Small intestine (tissue), 7 donors: ENCODE data around the gene PRRG1. TPM values are rescaled to one million over a fixed set of nuclear protein-coding genes. Genes with fewer than 3 reads are reported as not detected.

Experiments
- DNase-seq, 2 donors: peaks; one replicate each; pipeline versions ENCODE4 v3.0.0 to v3.0.0-alpha.2; 2013
- FAIRE-seq: peaks from 2 replicates; lab custom pipeline; 2012; peaks lifted over from hg19 to GRCh38; lab: Jason Lieb, UNC
- H3K27ac ChIP-seq, 3 donors: one replicate each; pipeline ENCODE4 v1.5.1; 2013; ENCODE audit warnings: low read length in 2 of 3, mild to moderate bottlenecking in 2 of 3, control low read depth in 1 of 3, inconsistent platforms in 1 of 3, low read depth in 1 of 3, moderate library complexity in 1 of 3
- H3K27me3 ChIP-seq, 3 donors: one replicate each; pipeline ENCODE4 v1.6.1; 2013; ENCODE audit warnings: low read length in 3 of 3, inconsistent platforms in 1 of 3; ENCODE audit not compliant: control insufficient read depth in 3 of 3, insufficient read depth in 3 of 3
- H3K36me3 ChIP-seq, 3 donors: one replicate each; pipeline ENCODE4 v1.6.1; 2013; ENCODE audit warnings: low read length in 3 of 3, inconsistent platforms in 1 of 3, low read depth in 1 of 3, mild to moderate bottlenecking in 1 of 3, moderate library complexity in 1 of 3; ENCODE audit not compliant: control insufficient read depth in 3 of 3, insufficient read depth in 2 of 3
- H3K4me1 ChIP-seq, 3 donors: one replicate each; pipeline ENCODE4 v1.6.1; 2013; ENCODE audit warnings: low read length in 2 of 3, inconsistent platforms in 1 of 3, low read depth in 1 of 3, mild to moderate bottlenecking in 1 of 3, moderate library complexity in 1 of 3; ENCODE audit not compliant: control insufficient read depth in 3 of 3, insufficient read depth in 2 of 3
- H3K4me3 ChIP-seq, 3 donors: one replicate each; pipeline ENCODE4 v1.5.1; 2013; ENCODE audit warnings: low read length in 3 of 3, control low read depth in 1 of 3, inconsistent platforms in 1 of 3, low read depth in 1 of 3, mild to moderate bottlenecking in 1 of 3, moderate library complexity in 1 of 3
- H3K9me3 ChIP-seq, 2 donors: one replicate each; pipeline ENCODE4 v1.6.1; 2013; ENCODE audit warnings: low read depth in 1 of 2, low read length in 1 of 2; ENCODE audit not compliant: control insufficient read depth in 2 of 2, insufficient read depth in 1 of 2
- WGBS, 3 donors: extraction: QIAGEN DNeasy Blood & Tissue Kit; methylation state at CpG; one replicate each; pipeline ENCODE4 v1.1.7; 2013; 5-methylcytosine and 5-hydroxymethylcytosine counted together
- polyA plus RNA-seq, 4 donors: library from polyadenylated mRNA; stranded (reverse) in 3 of 4; unstranded in 1 of 4; fragments of 200-250 nt in 3 of 4; fragments of 120-200 nt in 1 of 4; gene quantifications; one replicate each; pipeline versions ENCODE4 v1.2.1 to v1.2.3, GENCODE V29; 2013
- donor health status: healthy with polysubstance abuse.
- donor health status: control.
- donor health status: control.
- donor health status: Bipolar disorder and iron deficiency.
- donor health status: healthy.

The PRRG1 gene
- polyA plus RNA-seq, 4 donors: 1.6 to 5.8 (median 2.9) TPM

DNA sequence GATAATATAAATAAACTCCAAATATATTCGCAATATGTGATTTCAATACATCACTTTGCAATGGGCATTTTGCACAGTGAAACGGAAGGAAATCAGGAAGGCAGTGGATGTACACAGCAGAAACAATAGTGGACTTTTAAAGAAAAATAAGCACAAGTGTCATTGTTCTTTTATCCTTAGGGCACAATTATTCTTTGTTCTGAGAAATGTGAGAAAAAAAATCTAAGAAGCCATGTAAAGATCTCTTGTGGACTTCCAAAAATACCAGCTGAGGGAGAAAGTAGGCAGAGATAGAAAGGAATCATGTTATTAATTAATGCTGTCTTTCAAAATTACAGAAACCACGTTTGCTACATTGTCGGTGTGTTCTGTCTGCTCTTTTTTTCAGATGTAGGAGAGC lies 17.6 kb upstream of the PRRG1 start:
- 50 to 69% (median 54%) methylated on average over 4 of the region's 4 CpGs for WGBS, 3 donors
- Histone ChIP-seq H3K36me3 (no peaks in the 10 kb centered on the region), H3K27ac (no peak overlapping the region), H3K9me3 (no peaks in the 10 kb centered on the region), H3K4me3 (no peak overlapping the region), H3K27me3 (no peaks in the 10 kb centered on the region), H3K4me1 (no peaks in the 10 kb centered on the region)
- FAIRE-seq: no peak
- DNase-seq: no peak

DNA sequence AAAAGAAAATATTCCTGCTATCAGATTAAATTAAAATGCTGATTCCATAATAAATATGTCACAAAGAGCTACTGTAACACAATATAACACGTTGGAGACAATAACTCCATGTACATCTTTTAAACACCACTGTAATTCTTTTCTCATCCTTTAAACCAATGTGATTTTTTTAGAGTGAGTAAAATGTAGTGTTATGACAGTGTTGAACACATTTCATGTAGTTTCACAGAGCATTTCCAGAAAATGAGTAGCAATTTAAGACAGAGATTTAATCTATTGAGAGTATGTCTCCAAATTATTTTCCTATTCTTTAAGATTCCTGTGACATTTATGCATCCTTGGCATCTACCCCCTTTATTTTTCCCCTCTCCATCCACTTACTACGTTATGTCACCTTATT lies 17.1 kb upstream of the PRRG1 start:
- FAIRE-seq (no peak), DNase-seq (no peak)
- Histone ChIP-seq H3K27me3 (no peaks in the 10 kb centered on the region), H3K9me3 (no peaks in the 10 kb centered on the region), H3K36me3 (no peaks in the 10 kb centered on the region), H3K4me1 (no peaks in the 10 kb centered on the region), H3K27ac (no peak overlapping the region), H3K4me3 (no peak overlapping the region)
- WGBS, 3 donors: 33 to 63% (median 44%) methylated on average over 2 of the region's 2 CpGs

DNA sequence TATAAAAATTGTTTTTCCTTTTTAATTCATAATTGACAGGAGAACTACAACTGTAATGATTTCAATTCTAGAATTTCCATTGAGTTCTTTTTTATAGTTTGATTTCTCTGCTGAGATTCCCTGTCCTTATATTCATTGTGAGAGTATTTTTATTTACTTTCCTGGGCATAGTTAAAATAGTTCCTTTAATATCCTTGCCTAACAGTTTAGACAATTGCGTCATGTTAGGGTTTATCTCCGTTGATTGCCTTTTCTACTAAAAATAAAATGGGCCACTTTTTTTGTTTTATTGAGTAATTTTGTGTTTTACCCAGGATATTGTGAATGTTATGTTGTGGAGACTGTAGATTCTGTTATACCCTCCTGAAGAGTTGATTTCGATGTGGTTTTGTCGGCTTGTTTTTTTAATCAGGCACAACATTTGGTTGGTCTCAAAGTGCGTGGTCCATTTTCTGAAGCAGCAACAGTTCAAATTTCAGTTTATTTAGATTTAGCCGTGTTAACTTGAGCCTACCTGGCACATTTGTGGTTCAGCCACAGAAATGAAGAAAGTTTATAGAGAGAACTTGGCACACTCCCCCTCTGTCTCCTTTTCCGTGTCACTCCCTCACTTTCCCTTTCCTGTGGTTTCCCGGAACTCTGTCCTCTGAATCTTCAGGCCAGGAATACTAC lies 16.0 kb upstream of the PRRG1 start:
- no peak overlapping the region for H3K4me3 ChIP-seq
- FAIRE-seq: peak; percentile 5
- 68 to 83% (median 77%) methylated on average over 8 of the region's 8 CpGs for WGBS, 3 donors

DNA sequence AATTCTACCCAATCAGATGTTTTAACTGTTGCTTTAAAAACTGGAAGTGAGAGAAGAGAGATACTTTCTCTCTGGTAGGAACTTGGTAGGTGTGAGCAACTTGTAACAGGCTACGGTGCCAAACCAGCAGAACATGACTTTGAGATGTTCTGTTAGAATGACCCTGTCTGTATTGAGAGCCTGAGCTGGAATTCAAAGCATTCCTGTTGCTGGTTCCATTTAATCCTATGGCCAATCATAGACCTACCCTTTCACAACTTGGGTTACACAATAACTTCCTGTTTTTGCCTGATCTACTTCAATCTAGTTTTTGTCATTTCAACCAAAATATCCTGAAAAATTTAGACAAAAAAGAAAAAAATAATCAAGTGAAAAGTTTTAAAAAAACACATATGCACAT lies 1.7 kb upstream of the PRRG1 start:
- peak in 1 of 2 donors; percentile 1 for DNase-seq

More for the DNA sequence above, 16.0 kb upstream of the PRRG1 start:
- DNase-seq: no peak
- H3K9me3 ChIP-seq: no peaks in the 10 kb centered on the region
- no peaks in the 10 kb centered on the region for H3K27me3 ChIP-seq
- no peak overlapping the region for H3K27ac ChIP-seq
- no peaks in the 10 kb centered on the region for H3K36me3 ChIP-seq
- H3K4me1 ChIP-seq: no peaks in the 10 kb centered on the region

DNA sequence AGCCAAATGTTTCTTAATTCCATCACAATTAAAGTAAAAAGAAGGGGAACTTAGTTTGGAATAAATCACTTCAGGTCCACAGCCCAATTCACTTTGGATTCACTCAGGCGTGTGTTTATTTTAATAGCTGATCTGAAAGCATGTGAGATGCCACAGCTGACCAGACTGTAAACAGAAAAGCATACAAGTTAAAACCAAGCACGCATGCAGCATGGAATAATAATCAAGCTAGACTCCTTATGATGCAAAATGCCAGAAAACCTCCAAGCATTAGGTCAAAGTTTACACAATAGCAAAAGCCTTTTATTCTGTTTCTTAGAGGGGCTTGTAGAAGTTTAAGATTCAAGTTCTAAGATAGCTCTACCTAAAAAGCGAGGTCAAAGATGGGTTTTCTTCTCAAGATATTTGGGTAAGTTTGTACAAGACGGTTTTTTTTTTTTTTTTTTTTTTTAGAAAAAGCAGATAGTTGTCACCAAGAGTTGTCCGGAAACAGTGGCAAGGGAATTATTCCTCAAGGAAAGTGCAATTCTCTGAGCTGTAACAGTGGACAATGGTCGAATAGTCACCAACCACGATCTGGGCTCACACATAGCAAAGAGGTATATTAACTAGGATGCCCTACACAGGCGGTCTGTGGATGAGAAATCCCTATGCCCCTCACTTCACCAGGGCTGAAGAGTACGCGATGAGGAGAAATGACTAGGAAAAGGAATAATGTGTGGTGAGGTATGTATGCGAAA lies 763 bp upstream of the PRRG1 start:
- peak overlapping the region in 2 of 3 donors; percentile 42 to 69 for H3K4me3 ChIP-seq
- H3K36me3 ChIP-seq: no peaks in the 10 kb centered on the region
- DNase-seq (peak in 1 of 2 donors; percentile 3), FAIRE-seq (no peak)
- H3K27me3 ChIP-seq: no peaks in the 10 kb centered on the region
- peak overlapping the region in 2 of 3 donors; percentile 38 to 58 for H3K27ac ChIP-seq
- WGBS, 3 donors: 35 to 49% (median 41%) methylated on average over 11 of the region's 11 CpGs
- H3K4me1 ChIP-seq: no peaks in the 10 kb centered on the region
- H3K9me3 ChIP-seq: no peaks in the 10 kb centered on the region

More for the DNA sequence above, 1.7 kb upstream of the PRRG1 start:
- H3K36me3 ChIP-seq: no peaks in the 10 kb centered on the region
- no peak overlapping the region for H3K27ac ChIP-seq
- no peaks in the 10 kb centered on the region for H3K9me3 ChIP-seq
- no peak overlapping the region for H3K4me3 ChIP-seq
- no peaks in the 10 kb centered on the region for H3K27me3 ChIP-seq
- no peak for FAIRE-seq
- no peaks in the 10 kb centered on the region for H3K4me1 ChIP-seq
- WGBS, 3 donors: 69 to 77% (median 75%) methylated on average over 1 of the region's 1 CpG

DNA sequence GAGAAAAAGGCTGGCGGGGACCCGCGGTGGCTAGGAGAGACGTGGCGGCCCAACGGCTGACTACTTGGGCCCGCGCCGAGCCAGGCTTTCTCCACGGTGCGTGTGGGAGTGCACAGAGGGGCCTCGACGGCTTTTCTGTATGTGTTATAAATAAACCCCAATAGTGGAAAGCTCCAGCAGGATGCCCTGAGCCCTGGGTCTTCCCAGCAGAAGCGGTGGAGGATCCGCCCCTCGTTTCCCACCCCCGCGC lies 268 bp upstream of the PRRG1 start:
- DNase-seq (no peak), FAIRE-seq (no peak)
- 3 to 50% (median 7%) methylated on average over 13 to 18 of the region's 18 CpGs for WGBS, 3 donors
- Histone ChIP-seq H3K36me3 (no peaks in the 10 kb centered on the region), H3K27me3 (no peaks in the 10 kb centered on the region), H3K9me3 (no peaks in the 10 kb centered on the region), H3K4me1 (no peaks in the 10 kb centered on the region), H3K4me3 (peak overlapping the region; percentile 13 to 69 (median 42)), H3K27ac (peak overlapping the region in 2 of 3 donors; percentile 38 to 58)

DNA sequence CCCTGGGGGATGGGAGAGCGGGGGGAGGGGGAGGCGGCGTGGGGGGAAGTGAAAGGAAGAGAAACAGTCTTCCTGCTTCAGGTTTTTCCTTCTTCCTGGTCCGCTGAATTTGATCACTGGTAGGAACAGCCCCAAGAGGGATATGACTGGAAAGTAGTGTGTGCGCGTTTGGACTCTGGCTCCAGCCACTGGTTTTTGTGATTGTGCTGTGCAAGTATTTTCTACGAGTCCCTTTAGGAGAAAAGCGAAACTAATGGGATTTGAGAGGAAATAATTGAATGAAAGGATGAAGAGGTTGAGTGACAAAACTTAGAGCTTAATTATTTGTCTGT lies 836 bp downstream of the PRRG1 start:
- no peak for FAIRE-seq
- Histone ChIP-seq H3K27ac (peak overlapping the region in 2 of 3 donors; percentile 86 to 87), H3K36me3 (no peaks in the 10 kb centered on the region), H3K27me3 (no peaks in the 10 kb centered on the region), H3K9me3 (no peaks in the 10 kb centered on the region), H3K4me1 (no peaks in the 10 kb centered on the region), H3K4me3 (peak overlapping the region in 2 of 3 donors; percentile 69 to 76)
- WGBS, 3 donors: 1 to 30% (median 7%) methylated on average over 7 to 8 of the region's 8 CpGs
- DNase-seq: peak; percentile 45 to 59

DNA sequence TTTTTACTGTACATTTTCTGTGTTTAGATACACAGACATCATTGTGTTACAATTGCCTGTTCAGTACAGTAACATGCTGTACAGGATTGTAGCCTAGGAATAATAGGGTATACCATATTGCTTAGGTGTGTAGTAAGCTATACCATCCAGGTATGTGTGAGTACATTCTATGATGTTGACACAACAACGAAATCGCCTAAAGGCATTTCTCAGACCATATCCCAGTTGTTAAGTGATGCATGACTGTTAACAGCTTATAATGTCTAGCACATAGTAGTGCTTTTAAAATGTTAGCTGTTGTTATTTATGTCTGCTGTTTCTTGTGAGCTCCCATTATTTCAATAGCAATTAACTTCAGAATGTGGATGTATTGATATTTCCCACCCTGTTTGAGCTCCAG lies 4.5 kb downstream of the PRRG1 start:
- FAIRE-seq (no peak), DNase-seq (no peak)
- Histone ChIP-seq H3K4me3 (no peak overlapping the region), H3K9me3 (no peaks in the 10 kb centered on the region), H3K27me3 (no peaks in the 10 kb centered on the region), H3K36me3 (no peaks in the 10 kb centered on the region), H3K4me1 (no peaks in the 10 kb centered on the region), H3K27ac (no peak overlapping the region)
- 69 to 96% (median 90%) methylated on average over 2 of the region's 2 CpGs for WGBS, 3 donors
